SK-N-SH (cell line): ENCODE data around the gene SLC16A8.

ENCODE experiments used
- ELF1 ChIP-seq: IDR thresholded peaks from 2 replicates; pipeline ENCODE4 v1.4.0; 2012
- EP300 ChIP-seq, 2 experiments: IDR thresholded peaks; 2 replicates each; pipeline versions ENCODE4 v1.4.0 to v1.6.1; 2012; ENCODE audit warnings: borderline replicate concordance in 1 of 2, low read depth in 1 of 2, low read length in 1 of 2
- EZH2phosphoT487 ChIP-seq: fragments of 200-600 bp; sonication (generic); IDR thresholded peaks from 2 replicates; pipeline ENCODE4 v1.6.1; 2017; ENCODE audit warnings: low read depth, mixed run types, mild to moderate bottlenecking, antibody characterized with exemption, moderate library complexity, borderline replicate concordance
- NFIC ChIP-seq: IDR thresholded peaks from 2 replicates; pipeline ENCODE4 v1.4.0; 2012; ENCODE audit warnings: borderline replicate concordance
- POLR2AphosphoS5 ChIP-seq: IDR thresholded peaks from 2 replicates; pipeline ENCODE4 v1.6.1; 2012; ENCODE audit warnings: low read depth, low read length
- RAD21 ChIP-seq: IDR thresholded peaks from 2 replicates; pipeline ENCODE4 v1.6.1; 2012; ENCODE audit warnings: mild to moderate bottlenecking, low read length
- TCF12 ChIP-seq: IDR thresholded peaks from 2 replicates; pipeline ENCODE4 v1.4.0; 2012
- TEAD4 ChIP-seq: IDR thresholded peaks from 2 replicates; pipeline ENCODE4 v1.4.0; 2012; ENCODE audit warnings: mild to moderate bottlenecking, borderline replicate concordance; ENCODE audit not compliant: insufficient read depth
- USF2 ChIP-seq: fragments of 150-350 bp; IDR thresholded peaks from 2 replicates; pipeline ENCODE4 v1.6.1; 2017; ENCODE audit warnings: antibody characterized with exemption, low read length, low read depth, borderline replicate concordance
- YY1 ChIP-seq: IDR thresholded peaks from 2 replicates; pipeline ENCODE4 v1.4.0; 2012; ENCODE audit warnings: low read depth, mild to moderate bottlenecking
- TF ChIP-seq, protein P1 (sequence below): fragments of 200-600 bp; sonication (generic); IDR thresholded peaks from 2 replicates; pipeline ENCODE4 v1.6.1; 2017; ENCODE audit warnings: antibody characterized with exemption, mild to moderate bottlenecking, moderate library complexity
- TF ChIP-seq, protein P2 (sequence below): IDR thresholded peaks from 2 replicates; pipeline ENCODE4 v1.6.1; 2012; ENCODE audit warnings: mild to moderate bottlenecking, low read depth, low read length, moderate library complexity

DNA sequence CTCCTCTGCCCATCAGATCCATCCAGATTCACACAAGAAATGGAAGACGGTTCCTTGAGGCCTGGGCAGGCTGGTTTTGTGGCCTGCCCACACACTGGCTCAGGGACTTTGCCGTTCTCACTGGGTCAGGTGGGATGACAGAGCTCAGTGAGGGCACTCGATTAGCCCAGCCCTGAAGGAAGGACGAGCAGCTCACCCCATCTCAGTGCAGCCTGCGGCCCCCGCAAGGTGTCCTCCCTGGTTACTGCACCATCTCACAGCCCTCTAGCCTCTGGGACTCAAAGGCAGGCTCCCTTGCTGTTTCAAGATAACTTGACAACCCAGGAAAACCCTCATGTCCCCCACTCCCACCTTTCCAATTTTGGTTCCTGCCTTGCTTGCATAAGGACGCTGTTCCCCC is 4.2 kb downstream of the SLC16A8 start:
- TF ChIP-seq EP300 (IDR thresholded peaks at IDR 0.05; ENCODE audit: borderline replicate concordance in 1 of 2, low read depth in 1 of 2, low read length in 1 of 2), result no peak
- TF ChIP-seq, protein P1, sequence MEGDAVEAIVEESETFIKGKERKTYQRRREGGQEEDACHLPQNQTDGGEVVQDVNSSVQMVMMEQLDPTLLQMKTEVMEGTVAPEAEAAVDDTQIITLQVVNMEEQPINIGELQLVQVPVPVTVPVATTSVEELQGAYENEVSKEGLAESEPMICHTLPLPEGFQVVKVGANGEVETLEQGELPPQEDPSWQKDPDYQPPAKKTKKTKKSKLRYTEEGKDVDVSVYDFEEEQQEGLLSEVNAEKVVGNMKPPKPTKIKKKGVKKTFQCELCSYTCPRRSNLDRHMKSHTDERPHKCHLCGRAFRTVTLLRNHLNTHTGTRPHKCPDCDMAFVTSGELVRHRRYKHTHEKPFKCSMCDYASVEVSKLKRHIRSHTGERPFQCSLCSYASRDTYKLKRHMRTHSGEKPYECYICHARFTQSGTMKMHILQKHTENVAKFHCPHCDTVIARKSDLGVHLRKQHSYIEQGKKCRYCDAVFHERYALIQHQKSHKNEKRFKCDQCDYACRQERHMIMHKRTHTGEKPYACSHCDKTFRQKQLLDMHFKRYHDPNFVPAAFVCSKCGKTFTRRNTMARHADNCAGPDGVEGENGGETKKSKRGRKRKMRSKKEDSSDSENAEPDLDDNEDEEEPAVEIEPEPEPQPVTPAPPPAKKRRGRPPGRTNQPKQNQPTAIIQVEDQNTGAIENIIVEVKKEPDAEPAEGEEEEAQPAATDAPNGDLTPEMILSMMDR, result no peak
- no peak for TF ChIP-seq POLR2AphosphoS5
- TF ChIP-seq NFIC, result no peak
- TF ChIP-seq, protein P2, sequence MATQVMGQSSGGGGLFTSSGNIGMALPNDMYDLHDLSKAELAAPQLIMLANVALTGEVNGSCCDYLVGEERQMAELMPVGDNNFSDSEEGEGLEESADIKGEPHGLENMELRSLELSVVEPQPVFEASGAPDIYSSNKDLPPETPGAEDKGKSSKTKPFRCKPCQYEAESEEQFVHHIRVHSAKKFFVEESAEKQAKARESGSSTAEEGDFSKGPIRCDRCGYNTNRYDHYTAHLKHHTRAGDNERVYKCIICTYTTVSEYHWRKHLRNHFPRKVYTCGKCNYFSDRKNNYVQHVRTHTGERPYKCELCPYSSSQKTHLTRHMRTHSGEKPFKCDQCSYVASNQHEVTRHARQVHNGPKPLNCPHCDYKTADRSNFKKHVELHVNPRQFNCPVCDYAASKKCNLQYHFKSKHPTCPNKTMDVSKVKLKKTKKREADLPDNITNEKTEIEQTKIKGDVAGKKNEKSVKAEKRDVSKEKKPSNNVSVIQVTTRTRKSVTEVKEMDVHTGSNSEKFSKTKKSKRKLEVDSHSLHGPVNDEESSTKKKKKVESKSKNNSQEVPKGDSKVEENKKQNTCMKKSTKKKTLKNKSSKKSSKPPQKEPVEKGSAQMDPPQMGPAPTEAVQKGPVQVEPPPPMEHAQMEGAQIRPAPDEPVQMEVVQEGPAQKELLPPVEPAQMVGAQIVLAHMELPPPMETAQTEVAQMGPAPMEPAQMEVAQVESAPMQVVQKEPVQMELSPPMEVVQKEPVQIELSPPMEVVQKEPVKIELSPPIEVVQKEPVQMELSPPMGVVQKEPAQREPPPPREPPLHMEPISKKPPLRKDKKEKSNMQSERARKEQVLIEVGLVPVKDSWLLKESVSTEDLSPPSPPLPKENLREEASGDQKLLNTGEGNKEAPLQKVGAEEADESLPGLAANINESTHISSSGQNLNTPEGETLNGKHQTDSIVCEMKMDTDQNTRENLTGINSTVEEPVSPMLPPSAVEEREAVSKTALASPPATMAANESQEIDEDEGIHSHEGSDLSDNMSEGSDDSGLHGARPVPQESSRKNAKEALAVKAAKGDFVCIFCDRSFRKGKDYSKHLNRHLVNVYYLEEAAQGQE, result no peak
- no peak for TF ChIP-seq TCF12
- no peak for TF ChIP-seq ELF1
- no peak for TF ChIP-seq RAD21
- TF ChIP-seq USF2, result no peak
- no peak for TF ChIP-seq YY1
- TF ChIP-seq TEAD4, result no peak
- no peak for TF ChIP-seq EZH2phosphoT487
